ENCODE data around the gene COX4I2.
"Not testable (repeated sequence)": the region's sequence is repeated elsewhere in the genome, so short reads cannot be mapped to it uniquely, and the experiment has no call there.

The COX4I2 gene

GRCh38 chr20:31661625-31662371 lies 24.1 kb downstream of the COX4I2 start:
- peak; percentile 84 for DNase-seq

GRCh38 chr20:31662372-31662854 lies 24.7 kb downstream of the COX4I2 start:
- DNase-seq = no peak

GRCh38 chr20:31663524-31663837 lies 25.8 kb downstream of the COX4I2 start:
- no peak for DNase-seq

- no peak for DNase-seq
These were observed 26.4 kb downstream of the COX4I2 start for GRCh38 chr20:31663838-31664695.

- no peak for DNase-seq
These were observed 27.1 kb downstream of the COX4I2 start for GRCh38 chr20:31664696-31665354.

- DNase-seq = no peak
These were observed 28.0 kb downstream of the COX4I2 start for GRCh38 chr20:31665753-31666152.

GRCh38 chr20:31666258-31667042 lies 28.7 kb downstream of the COX4I2 start:
- no peak for DNase-seq

GRCh38 chr20:31667315-31668285 lies 29.9 kb downstream of the COX4I2 start:
- DNase-seq = no peak

GRCh38 chr20:31668944-31669343 lies 31.2 kb downstream of the COX4I2 start:
- DNase-seq = not testable (repeated sequence)

- DNase-seq = no peak
These were observed 32.2 kb downstream of the COX4I2 start for GRCh38 chr20:31669876-31670275.

GRCh38 chr20:31670371-31671228 lies 32.9 kb downstream of the COX4I2 start:
- no peak for DNase-seq

GRCh38 chr20:31671324-31671723 lies 33.6 kb downstream of the COX4I2 start:
- DNase-seq = no peak

- DNase-seq = no peak
These were observed 35.7 kb downstream of the COX4I2 start for GRCh38 chr20:31673435-31673834.

- no peak for DNase-seq
These were observed 36.3 kb downstream of the COX4I2 start for GRCh38 chr20:31673943-31674463.

GRCh38 chr20:31674895-31675827 lies 37.4 kb downstream of the COX4I2 start:
- peak; percentile 75 for DNase-seq

GRCh38 chr20:31675828-31676608 lies 38.3 kb downstream of the COX4I2 start:
- peak; percentile 73 for DNase-seq

- no peak for DNase-seq
These were observed 38.9 kb downstream of the COX4I2 start for GRCh38 chr20:31676609-31676989.

- no peak for DNase-seq
These were observed 40.0 kb downstream of the COX4I2 start for GRCh38 chr20:31677553-31678260.

All from activated CD4-positive, alpha-beta T cell treated with anti-CD3 and anti-CD28 coated beads for 48 hours (primary cell).